ENCODE measurements around the gene GALNT9.
"Not testable (repeated sequence)": the region's sequence is repeated elsewhere in the genome, so short reads cannot be mapped to it uniquely, and the experiment has no call there.

GRCh38 chr12:132243171-132243570 lies 86.2 kb downstream of the GALNT9 start:
- not testable (repeated sequence) for TF ChIP-seq EP300, CTCF (IDR thresholded peaks at IDR 0.05)
